Measurements from ENCODE around the gene SLC39A7.
A peak's percentile ranks its signal among the peaks of the same experiment; 100 is the strongest.

The SLC39A7 gene

GRCh38 chr6:33201147-33201545 lies 479 bp downstream of the SLC39A7 start:
- Histone ChIP-seq H3K27ac (ENCODE audit: low read length) (peak overlapping the region; percentile 99), H2AFZ (ENCODE audit: low read depth, low read length) (peak overlapping the region; percentile 82), H3K9ac (ENCODE audit: low read depth, low read length) (peak overlapping the region; percentile 90), H3K9me3 (ENCODE audit: insufficient read depth, low read length, severe bottlenecking) (no peaks in the 10 kb centered on the region), H4K20me1 (ENCODE audit: insufficient read depth, low read length) (peaks cover 25% of the 10 kb centered on the region), H3K4me3 (ENCODE audit: low read depth in 1 of 2, low read length in 2 of 2) (peak overlapping the region; percentile 58 to 60; a peak in 3 of 4 replicates), H3K27me3 (ENCODE audit: insufficient read depth, low read length, poor library complexity) (no peaks in the 10 kb centered on the region), H3K4me2 (ENCODE audit: insufficient read depth, low read length) (peak overlapping the region; percentile 80), H3K4me1 (ENCODE audit: insufficient read depth, low read length) (peaks cover 65% of the 10 kb centered on the region), H3K79me2 (ENCODE audit: insufficient read depth, low read length) (peaks cover 59% of the 10 kb centered on the region), H3K36me3 (ENCODE audit: insufficient read depth, low read length) (peaks cover 53% of the 10 kb centered on the region)
- ATAC-seq (ENCODE audit: insufficient read depth, low read depth) (no peak), DNase-seq (no peak)
- TF ChIP-seq CTCF (IDR thresholded peaks at IDR 0.05; ENCODE audit: borderline replicate concordance, extremely low read depth, low read length, poor library complexity, severe bottlenecking) (no peak), EZH2 (IDR thresholded peaks at IDR 0.05; ENCODE audit: borderline replicate concordance, low read depth, low read length, severe bottlenecking) (no peak)

- Histone ChIP-seq H3K9me3 (ENCODE audit: insufficient read depth, low read length, severe bottlenecking) (no peaks in the 10 kb centered on the region), H3K79me2 (ENCODE audit: insufficient read depth, low read length) (peaks cover 59% of the 10 kb centered on the region), H3K4me1 (ENCODE audit: insufficient read depth, low read length) (peaks cover 65% of the 10 kb centered on the region), H3K27ac (ENCODE audit: low read length) (no peak overlapping the region), H4K20me1 (ENCODE audit: insufficient read depth, low read length) (peaks cover 23% of the 10 kb centered on the region), H3K4me2 (ENCODE audit: insufficient read depth, low read length) (peak overlapping the region; percentile 80), H2AFZ (ENCODE audit: low read depth, low read length) (no peak overlapping the region), H3K36me3 (ENCODE audit: insufficient read depth, low read length) (peaks cover 47% of the 10 kb centered on the region), H3K4me3 (ENCODE audit: low read depth in 1 of 2, low read length in 2 of 2) (peak overlapping the region; percentile 58 to 60; a peak in 3 of 4 replicates), H3K9ac (ENCODE audit: low read depth, low read length) (peak overlapping the region; percentile 90; the same call in 1 of the 2 replicates), H3K27me3 (ENCODE audit: insufficient read depth, low read length, poor library complexity) (no peaks in the 10 kb centered on the region)
- no peak for TF ChIP-seq EZH2 (IDR thresholded peaks at IDR 0.05; ENCODE audit: borderline replicate concordance, low read depth, low read length, severe bottlenecking)
- no peak for TF ChIP-seq CTCF (IDR thresholded peaks at IDR 0.05; ENCODE audit: borderline replicate concordance, extremely low read depth, low read length, poor library complexity, severe bottlenecking)
- no peak for ATAC-seq (ENCODE audit: insufficient read depth, low read depth)
- DNase-seq = no peak
Measured at GRCh38 chr6:33201935-33202334, 1.3 kb downstream of the SLC39A7 start.

- no peak for ATAC-seq (ENCODE audit: insufficient read depth, low read depth)
- TF ChIP-seq EZH2 (IDR thresholded peaks at IDR 0.05; ENCODE audit: borderline replicate concordance, low read depth, low read length, severe bottlenecking) = no peak
- no peak for TF ChIP-seq CTCF (IDR thresholded peaks at IDR 0.05; ENCODE audit: borderline replicate concordance, extremely low read depth, low read length, poor library complexity, severe bottlenecking)
- Histone ChIP-seq H4K20me1 (ENCODE audit: insufficient read depth, low read length) (peaks cover 15% of the 10 kb centered on the region), H3K36me3 (ENCODE audit: insufficient read depth, low read length) (peaks cover 38% of the 10 kb centered on the region), H3K4me3 (ENCODE audit: low read depth in 1 of 2, low read length in 2 of 2) (no peak overlapping the region), H3K9ac (ENCODE audit: low read depth, low read length) (no peak overlapping the region), H3K27ac (ENCODE audit: low read length) (no peak overlapping the region), H3K4me1 (ENCODE audit: insufficient read depth, low read length) (peaks cover 69% of the 10 kb centered on the region), H2AFZ (ENCODE audit: low read depth, low read length) (no peak overlapping the region), H3K27me3 (ENCODE audit: insufficient read depth, low read length, poor library complexity) (no peaks in the 10 kb centered on the region), H3K79me2 (ENCODE audit: insufficient read depth, low read length) (peaks cover 54% of the 10 kb centered on the region), H3K9me3 (ENCODE audit: insufficient read depth, low read length, severe bottlenecking) (no peaks in the 10 kb centered on the region), H3K4me2 (ENCODE audit: insufficient read depth, low read length) (peak overlapping the region; percentile 80; the same call in 1 of the 2 replicates)
- no peak for DNase-seq
Measured at GRCh38 chr6:33202799-33203198, 2.1 kb downstream of the SLC39A7 start.

Data from DND-41 (cell line).